HG03108 (cell line): ENCODE measurements around the gene AP5S1.
"Not testable (repeated sequence)": the region's sequence is repeated elsewhere in the genome, so short reads cannot be mapped to it uniquely, and the experiment has no call there.

Source experiments
- ATAC-seq: cut with Tn5 transposase; IDR thresholded peaks from one replicate; pipeline ENCODE4 v1.9.1; 2021; ENCODE audit warnings: moderate library complexity; ENCODE audit not compliant: unreplicated experiment

AP5S1 gene

GRCh38 chr20:3811467-3812258 is 8.7 kb upstream of the AP5S1 start:
- ATAC-seq, result no peak

GRCh38 chr20:3812259-3812681 is 8.1 kb upstream of the AP5S1 start:
- no peak for ATAC-seq

GRCh38 chr20:3812975-3813847 is 7.1 kb upstream of the AP5S1 start:
- no peak for ATAC-seq

- no peak for ATAC-seq
Measured at GRCh38 chr20:3813848-3814581, 6.3 kb upstream of the AP5S1 start.

GRCh38 chr20:3814928-3815495 is 5.3 kb upstream of the AP5S1 start:
- ATAC-seq, result no peak

GRCh38 chr20:3815703-3816315 is 4.5 kb upstream of the AP5S1 start:
- no peak for ATAC-seq

GRCh38 chr20:3818155-3819151 is 1.9 kb upstream of the AP5S1 start:
- no peak for ATAC-seq

- no peak for ATAC-seq
Measured at GRCh38 chr20:3819411-3820047, 818 bp upstream of the AP5S1 start.

GRCh38 chr20:3820901-3821727 is 767 bp downstream of the AP5S1 start:
- ATAC-seq, result no peak

GRCh38 chr20:3821996-3822395 is 1.6 kb downstream of the AP5S1 start:
- no peak for ATAC-seq

- ATAC-seq, result no peak
Measured at GRCh38 chr20:3823881-3824280, 3.5 kb downstream of the AP5S1 start.

GRCh38 chr20:3825526-3825925 is 5.2 kb downstream of the AP5S1 start:
- no peak for ATAC-seq

GRCh38 chr20:3826420-3826819 is 6.1 kb downstream of the AP5S1 start:
- no peak for ATAC-seq

- ATAC-seq, result no peak
Measured at GRCh38 chr20:3828798-3829197, 8.5 kb downstream of the AP5S1 start.

- ATAC-seq, result not testable (repeated sequence)
Measured at GRCh38 chr20:3829891-3830290, 9.5 kb downstream of the AP5S1 start.

GRCh38 chr20:3836132-3836531 is 15.8 kb downstream of the AP5S1 start:
- no peak for ATAC-seq

GRCh38 chr20:3839328-3839727 is 19.0 kb downstream of the AP5S1 start:
- no peak for ATAC-seq

GRCh38 chr20:3840201-3840600 is 19.9 kb downstream of the AP5S1 start:
- not testable (repeated sequence) for ATAC-seq
